GM18508 (cell line): Measurements from ENCODE around the gene ARHGAP35.
"Not testable (repeated sequence)": the region's sequence is repeated elsewhere in the genome, so short reads cannot be mapped to it uniquely, and the experiment has no call there.

Source experiments
- ATAC-seq: cut with Tn5 transposase; IDR thresholded peaks from one replicate; pipeline ENCODE4 v1.9.1; 2021; ENCODE audit warnings: moderate number of reproducible peaks; ENCODE audit not compliant: insufficient read depth, unreplicated experiment

The ARHGAP35 gene

GRCh38 chr19:46860846-46861690 is at the start of gene ARHGAP35:
Gene ARHGAP35 (plus strand): TSS chr19:46860997. CDS start chr19:46918676, 57,679 bp downstream.
- ATAC-seq, result no peak

GRCh38 chr19:46812977-46813838 is 47.6 kb upstream of the ARHGAP35 start:
- ATAC-seq, result no peak

GRCh38 chr19:46813839-46814358 is 46.9 kb upstream of the ARHGAP35 start:
- no peak for ATAC-seq

- no peak for ATAC-seq
These were observed 44.8 kb upstream of the ARHGAP35 start for GRCh38 chr19:46815833-46816627.

- ATAC-seq, result no peak
These were observed 42.0 kb upstream of the ARHGAP35 start for GRCh38 chr19:46818812-46819211.

- ATAC-seq, result no peak
These were observed 39.0 kb upstream of the ARHGAP35 start for GRCh38 chr19:46821512-46822409.

- not testable (repeated sequence) for ATAC-seq
These were observed 38.4 kb upstream of the ARHGAP35 start for GRCh38 chr19:46822410-46822787.

GRCh38 chr19:46823049-46823448 is 37.7 kb upstream of the ARHGAP35 start:
- no peak for ATAC-seq

GRCh38 chr19:46824890-46825730 is 35.7 kb upstream of the ARHGAP35 start:
- ATAC-seq, result no peak

- ATAC-seq, result no peak
These were observed 35.1 kb upstream of the ARHGAP35 start for GRCh38 chr19:46825731-46826055.

- no peak for ATAC-seq
These were observed 32.3 kb upstream of the ARHGAP35 start for GRCh38 chr19:46828484-46828883.

- no peak for ATAC-seq
These were observed 29.9 kb upstream of the ARHGAP35 start for GRCh38 chr19:46830864-46831263.

- no peak for ATAC-seq
These were observed 26.7 kb upstream of the ARHGAP35 start for GRCh38 chr19:46834121-46834520.

GRCh38 chr19:46834984-46835383 is 25.8 kb upstream of the ARHGAP35 start:
- no peak for ATAC-seq

GRCh38 chr19:46838160-46838559 is 22.6 kb upstream of the ARHGAP35 start:
- ATAC-seq, result no peak

- ATAC-seq, result no peak
These were observed 20.9 kb upstream of the ARHGAP35 start for GRCh38 chr19:46839752-46840497.

GRCh38 chr19:46840498-46840942 is 20.3 kb upstream of the ARHGAP35 start:
- no peak for ATAC-seq
